CD4-positive, alpha-beta T cell treated with Interferon gamma for 1 hour (primary cell): ENCODE results near the gene FAM110A.
A peak's percentile ranks its signal among the peaks of the same experiment; 100 is the strongest.
"Not testable (repeated sequence)": the region's sequence is repeated elsewhere in the genome, so short reads cannot be mapped to it uniquely, and the experiment has no call there.

Experiments
- DNase-seq: peaks from one replicate; pipeline ENCODE4 v3.0.0-alpha.2; 2020

FAM110A gene

DNA sequence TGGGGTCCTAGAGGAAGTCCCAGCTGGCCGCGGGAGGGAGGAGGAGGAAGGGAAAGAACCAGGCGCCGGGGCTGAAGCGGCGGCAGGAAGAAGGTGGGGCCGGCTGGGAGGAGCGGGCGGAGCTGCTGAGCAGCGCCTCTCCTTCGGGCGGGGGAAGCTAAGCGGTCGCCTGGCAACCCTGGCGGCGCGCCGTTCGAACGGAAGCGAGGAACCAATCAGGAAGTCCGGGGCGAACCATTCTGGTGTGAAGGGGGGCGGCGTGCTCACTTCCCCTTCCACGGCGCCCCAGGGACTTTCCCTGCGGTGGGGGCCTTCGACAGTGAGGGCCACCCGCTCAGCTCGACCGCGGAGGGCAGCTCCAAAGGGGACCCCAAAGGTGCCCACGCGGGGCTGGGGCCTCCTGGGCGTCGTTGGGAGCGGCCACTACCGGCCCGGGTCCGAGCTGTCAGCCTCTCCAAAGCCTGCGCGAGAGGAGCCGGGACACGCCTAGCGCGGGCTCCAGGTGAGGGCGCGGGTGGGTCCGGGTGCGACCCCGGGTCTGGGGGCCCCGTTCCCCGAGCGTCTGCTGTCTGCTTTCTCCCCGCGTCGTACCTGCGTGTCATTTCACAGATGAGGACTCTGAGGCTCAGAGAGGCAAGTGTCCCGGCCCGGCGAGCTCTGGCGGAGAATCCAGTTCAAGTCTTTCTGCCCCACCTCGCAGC is at the start of gene FAM110A:
Gene FAM110A, plus strand, starts transcription at position 266 of the 701 bp plus-strand sequence. CDS start 11,090 bp downstream, outside the sequence.
- DNase-seq = peak; percentile 94

DNA sequence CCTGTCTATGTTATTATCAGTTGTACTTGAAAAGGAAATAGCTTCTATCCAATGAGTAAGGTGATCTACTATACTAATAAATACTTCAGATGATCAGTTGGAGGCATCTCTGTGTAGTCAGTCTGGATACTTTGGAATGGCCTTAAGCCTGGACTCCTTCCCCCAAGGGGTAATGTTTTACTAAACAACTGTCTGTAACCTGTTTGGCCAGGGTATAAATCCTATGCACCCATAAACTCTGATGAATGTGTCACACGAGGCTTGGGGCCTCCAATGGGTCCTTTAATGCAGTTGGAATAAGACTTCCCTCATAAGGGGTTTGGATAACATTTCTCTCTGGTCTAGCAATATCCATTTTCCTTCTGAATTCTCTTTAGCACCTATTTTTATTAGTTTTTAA is 45.7 kb upstream of the FAM110A start:
- DNase-seq = no peak

DNA sequence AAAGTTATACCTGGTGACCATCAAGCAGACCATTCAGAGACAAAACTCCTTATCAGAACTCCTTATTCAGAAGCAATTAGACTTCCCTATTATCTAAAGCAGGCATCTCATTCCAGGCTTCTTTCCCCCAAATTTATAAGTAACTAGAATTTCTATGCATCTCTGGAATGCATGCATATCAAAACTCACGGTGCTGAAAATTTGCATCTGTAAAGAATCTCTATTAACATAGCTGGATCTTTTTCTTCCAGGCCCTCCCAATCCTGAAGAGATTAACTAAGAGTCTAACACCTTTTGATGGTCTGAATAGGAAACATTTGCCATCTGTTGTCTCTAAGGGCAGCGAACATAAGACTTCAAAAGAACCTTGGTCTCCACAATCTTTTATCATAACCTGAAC is 42.5 kb upstream of the FAM110A start:
- no peak for DNase-seq

DNA sequence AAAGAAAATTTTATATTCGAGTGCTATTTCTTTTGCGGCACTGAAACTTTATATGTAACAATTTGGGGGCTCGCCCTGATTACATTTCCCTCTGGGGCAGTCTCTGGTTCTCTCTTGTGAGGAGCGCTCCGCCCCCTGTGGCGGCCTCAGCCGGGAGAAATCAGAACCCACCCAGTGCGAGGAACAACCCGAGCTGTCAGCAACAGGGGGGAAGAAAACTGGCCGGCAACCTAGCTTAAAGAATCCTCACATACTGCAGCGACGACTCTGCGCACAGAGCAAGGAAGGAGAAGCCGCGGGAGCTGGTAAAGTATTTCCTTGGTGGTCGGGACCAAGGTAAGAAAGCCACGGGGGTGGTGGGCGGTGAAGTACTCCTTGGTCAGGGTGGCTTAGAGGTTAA is 41.3 kb upstream of the FAM110A start:
- DNase-seq = no peak

DNA sequence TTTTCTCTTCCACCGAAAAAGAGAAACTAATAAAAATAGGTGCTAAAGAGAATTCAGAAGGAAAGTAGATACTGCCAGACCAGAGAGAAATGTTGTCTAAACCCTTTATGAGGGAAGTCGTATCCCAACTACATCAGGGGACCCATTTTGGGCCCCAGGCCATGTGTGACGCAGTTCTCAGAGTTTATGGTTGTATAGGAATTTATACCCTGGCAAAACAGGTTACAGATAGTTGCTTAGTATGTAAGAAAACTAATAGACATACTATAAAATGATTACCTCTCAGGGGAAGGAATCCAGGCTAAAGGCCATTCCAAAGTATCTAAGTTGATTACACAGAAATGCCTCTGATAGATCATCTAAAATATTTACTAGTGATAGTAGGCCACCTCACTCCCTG is 36.6 kb upstream of the FAM110A start:
- DNase-seq = no peak

GRCh38 chr20:798746-799145 is 34.8 kb upstream of the FAM110A start:
- DNase-seq = not testable (repeated sequence)

DNA sequence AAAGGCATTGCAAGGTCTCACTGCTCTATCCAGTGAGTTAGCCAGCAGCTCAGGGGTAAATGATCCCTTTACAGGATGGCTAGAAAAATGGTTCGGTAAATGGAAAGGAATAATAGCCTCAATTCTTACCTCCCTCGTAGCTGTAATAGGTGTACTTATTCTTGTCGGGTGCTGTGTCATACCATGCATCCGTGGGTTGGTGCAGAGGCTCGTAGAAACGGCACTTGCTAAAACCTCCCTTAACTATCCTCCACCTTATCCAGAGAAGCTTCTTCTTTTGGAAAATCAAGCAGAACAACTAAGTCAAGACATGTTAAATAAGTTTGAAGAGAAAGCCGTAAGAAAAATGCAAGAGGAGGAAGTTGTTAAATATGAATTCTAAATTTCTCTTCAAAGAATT is 33.5 kb upstream of the FAM110A start:
- not testable (repeated sequence) for DNase-seq

- no peak for DNase-seq
Observed at GRCh38 chr20:801678-802077, 31.8 kb upstream of the FAM110A start.

- no peak for DNase-seq
Observed at GRCh38 chr20:805713-806112, 27.8 kb upstream of the FAM110A start.

DNA sequence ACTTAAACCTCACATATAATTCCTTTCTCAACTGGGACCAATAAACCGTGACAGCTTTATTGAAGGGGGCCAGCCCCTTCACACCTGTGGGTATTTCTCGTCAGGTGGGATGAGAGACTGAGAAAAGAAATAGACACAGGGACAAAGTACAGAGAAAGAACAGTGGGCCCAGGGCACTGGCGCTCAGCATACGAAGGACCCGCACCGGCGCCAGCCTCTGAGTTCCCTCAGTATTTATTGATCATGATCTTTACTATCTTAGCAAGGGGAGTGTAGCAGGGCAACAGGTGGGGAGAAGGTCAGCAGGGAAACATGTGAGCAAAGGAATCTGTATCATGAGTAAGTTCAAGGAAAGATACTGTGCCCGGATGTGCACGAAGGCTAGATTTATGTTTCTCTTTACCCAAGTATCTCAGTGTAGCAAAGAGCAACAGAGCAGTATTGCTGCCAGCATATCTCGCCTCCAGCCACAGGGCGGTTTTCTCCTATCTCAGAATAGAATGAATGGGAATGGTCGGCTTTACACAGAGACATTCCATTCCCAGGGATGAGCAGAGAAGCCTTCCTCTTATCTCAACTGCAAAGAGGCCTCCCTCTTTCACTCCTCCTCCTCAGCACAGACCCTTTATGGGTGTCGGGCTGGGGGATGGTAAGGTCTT is 21.6 kb upstream of the FAM110A start:
- not testable (repeated sequence) for DNase-seq

DNA sequence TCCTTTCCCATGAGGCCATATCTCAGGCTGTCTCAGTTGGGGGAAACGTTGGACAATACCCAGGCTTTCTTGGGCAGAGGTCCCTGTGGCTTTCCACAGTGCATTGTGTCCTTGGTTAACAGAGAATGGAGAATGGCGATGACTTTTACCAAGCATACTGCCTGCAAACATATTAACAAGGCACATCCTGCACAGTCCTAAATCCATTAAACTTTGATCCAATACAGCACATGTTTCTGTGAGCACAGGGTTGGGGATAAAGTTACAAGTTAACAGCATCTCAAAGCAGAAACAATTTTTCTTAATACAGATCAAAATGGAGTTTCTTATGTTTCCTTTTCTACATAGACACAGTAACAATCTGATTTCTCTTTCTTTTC is 21.1 kb upstream of the FAM110A start:
- DNase-seq = not testable (repeated sequence)

DNA sequence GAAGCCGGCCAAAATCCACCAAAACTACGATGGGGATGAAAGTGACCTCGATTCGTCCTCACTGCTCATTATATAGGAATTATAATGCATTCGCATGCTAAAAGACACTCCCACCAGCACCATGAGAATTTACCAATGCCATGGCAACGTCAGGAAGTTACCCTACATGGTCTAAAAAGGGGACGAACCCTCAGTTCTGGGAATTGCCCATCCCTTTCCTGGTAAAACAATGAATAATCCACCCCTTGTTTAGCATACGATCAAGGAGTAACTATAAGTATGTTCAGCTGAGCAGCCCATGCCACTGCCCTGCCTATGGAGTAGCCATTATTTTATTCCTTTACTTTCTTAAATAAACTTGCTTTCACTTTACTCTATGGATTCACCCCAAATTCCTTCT is 20.1 kb upstream of the FAM110A start:
- no peak for DNase-seq

GRCh38 chr20:815226-815625 is 18.3 kb upstream of the FAM110A start:
- DNase-seq = no peak

- peak; percentile 60 for DNase-seq
Observed at GRCh38 chr20:815914-816606, 17.5 kb upstream of the FAM110A start.

GRCh38 chr20:818001-818664 is 15.4 kb upstream of the FAM110A start:
- no peak for DNase-seq

DNA sequence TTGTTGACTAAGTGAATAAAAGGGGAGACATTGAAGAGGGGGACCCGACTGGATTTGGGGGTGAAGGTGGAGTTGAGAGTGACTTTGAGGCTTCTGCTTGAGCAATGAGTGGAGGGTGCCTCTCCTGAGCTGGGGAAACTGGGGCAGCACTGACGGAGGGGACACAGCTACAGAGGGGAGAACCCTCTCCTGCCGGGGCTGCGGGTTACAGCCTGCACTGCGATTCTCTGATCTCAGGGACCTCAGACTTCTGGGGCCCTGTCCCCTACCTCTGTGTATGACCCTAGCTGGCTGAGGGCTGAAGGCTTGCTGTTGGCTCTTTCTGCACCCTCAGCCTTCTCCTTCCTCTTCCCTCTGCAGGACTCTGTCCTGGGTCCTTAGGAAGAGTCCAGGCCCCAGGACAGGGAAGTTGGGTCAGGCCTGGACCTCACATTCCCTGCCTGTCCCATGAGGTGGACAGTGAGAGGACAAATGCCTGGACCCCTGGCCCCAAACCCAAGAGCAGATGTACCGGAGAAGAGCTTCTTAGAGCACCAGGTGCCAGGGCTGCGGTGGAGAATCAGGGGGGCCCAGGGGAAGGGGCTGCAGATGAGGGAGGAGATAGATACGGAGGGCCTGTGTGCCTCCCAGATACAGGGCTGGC is 13.7 kb upstream of the FAM110A start:
- DNase-seq = no peak

DNA sequence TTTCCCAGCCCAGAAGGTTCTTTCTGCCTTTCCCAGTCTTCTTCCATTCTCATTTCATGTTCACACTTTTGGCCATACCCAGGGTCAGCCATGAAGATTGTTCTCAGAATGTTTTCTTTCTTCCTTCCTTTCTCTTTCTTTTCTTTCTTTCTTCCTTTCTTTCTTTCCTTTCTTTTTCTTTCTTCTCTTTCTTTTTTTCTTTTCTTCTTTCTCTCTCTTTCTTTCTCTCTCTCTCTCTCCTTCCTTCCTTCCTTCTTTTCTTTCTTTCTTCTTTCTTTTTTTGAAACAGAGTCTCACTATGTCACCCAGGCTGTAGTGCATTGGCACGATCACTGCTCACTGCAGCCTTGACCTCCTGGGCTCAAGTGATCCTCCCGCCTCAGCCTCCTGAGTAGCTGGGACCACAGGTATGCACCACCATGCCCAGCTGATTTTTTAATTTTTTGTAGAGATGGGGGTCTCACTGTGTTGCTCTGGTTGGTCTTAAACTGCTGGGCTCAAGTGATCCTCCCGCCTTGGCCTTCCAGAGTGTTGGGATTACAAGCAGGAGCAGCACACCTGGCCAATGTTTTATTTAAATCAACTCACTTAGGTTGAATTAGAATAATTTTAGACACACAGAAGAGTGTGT is 13.1 kb upstream of the FAM110A start:
- no peak for DNase-seq

DNA sequence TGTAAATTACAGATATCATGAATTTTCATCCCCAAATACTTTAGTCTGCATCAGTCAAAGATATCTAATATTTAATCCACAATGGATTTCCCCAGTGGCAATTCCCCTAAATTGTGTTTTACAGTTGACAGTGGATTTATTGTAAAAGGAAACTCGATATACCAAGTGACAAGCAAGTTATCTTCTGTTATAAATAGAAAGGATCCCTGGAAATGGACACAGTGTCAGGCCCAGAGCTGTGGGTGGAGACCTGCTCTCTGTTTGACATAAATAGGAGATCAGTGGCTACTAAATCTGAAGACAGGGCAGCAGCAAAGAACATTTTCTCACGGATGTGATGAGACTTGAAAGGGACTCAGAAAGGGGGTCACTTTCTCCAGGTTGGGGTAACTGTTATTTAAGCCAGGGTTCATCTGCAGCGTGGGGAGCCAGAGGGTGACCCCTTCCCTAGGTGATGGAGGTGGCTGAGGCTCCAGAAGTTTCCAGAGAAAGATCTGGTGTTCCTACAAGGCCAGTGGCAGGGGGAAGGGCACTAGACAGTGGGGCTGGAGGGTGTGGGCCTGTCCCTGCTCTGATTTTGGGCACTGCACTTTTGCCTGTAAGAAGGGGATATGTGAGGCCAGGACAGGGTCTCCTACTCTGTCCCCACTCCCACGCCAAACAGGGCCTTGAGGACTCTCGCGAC is 12.3 kb upstream of the FAM110A start:
- no peak for DNase-seq

- DNase-seq = no peak
Observed at GRCh38 chr20:821731-822065, 11.8 kb upstream of the FAM110A start.

- DNase-seq = no peak
Observed at GRCh38 chr20:822651-823573, 10.6 kb upstream of the FAM110A start.

DNA sequence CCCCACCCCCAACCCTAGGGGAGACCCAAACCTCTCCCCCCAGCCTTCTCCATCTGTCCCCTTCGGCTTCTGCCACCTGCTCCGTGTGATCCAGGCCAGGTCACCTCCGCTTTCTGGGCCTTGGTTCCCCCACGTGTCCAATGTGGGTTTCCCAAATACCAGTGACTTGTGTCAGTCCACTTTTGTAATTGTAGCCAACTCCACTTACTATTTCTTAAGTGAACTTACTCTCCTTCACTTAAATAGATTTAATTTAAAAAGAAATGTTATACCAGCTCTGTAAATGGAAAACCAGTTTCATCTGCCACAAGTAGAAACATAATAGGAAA is 10.0 kb upstream of the FAM110A start:
- no peak for DNase-seq
